GM21717 (cell line): ENCODE results near the gene RBL2.
A peak's percentile ranks its signal among the peaks of the same experiment; 100 is the strongest.
"Not testable (repeated sequence)": the region's sequence is repeated elsewhere in the genome, so short reads cannot be mapped to it uniquely, and the experiment has no call there.

ENCODE experiments used
- ATAC-seq: cut with Tn5 transposase; IDR thresholded peaks from one replicate; pipeline ENCODE4 v1.9.1; 2021; ENCODE audit warnings: mild to moderate bottlenecking, moderate library complexity; ENCODE audit not compliant: unreplicated experiment

RBL2 gene, protein sequence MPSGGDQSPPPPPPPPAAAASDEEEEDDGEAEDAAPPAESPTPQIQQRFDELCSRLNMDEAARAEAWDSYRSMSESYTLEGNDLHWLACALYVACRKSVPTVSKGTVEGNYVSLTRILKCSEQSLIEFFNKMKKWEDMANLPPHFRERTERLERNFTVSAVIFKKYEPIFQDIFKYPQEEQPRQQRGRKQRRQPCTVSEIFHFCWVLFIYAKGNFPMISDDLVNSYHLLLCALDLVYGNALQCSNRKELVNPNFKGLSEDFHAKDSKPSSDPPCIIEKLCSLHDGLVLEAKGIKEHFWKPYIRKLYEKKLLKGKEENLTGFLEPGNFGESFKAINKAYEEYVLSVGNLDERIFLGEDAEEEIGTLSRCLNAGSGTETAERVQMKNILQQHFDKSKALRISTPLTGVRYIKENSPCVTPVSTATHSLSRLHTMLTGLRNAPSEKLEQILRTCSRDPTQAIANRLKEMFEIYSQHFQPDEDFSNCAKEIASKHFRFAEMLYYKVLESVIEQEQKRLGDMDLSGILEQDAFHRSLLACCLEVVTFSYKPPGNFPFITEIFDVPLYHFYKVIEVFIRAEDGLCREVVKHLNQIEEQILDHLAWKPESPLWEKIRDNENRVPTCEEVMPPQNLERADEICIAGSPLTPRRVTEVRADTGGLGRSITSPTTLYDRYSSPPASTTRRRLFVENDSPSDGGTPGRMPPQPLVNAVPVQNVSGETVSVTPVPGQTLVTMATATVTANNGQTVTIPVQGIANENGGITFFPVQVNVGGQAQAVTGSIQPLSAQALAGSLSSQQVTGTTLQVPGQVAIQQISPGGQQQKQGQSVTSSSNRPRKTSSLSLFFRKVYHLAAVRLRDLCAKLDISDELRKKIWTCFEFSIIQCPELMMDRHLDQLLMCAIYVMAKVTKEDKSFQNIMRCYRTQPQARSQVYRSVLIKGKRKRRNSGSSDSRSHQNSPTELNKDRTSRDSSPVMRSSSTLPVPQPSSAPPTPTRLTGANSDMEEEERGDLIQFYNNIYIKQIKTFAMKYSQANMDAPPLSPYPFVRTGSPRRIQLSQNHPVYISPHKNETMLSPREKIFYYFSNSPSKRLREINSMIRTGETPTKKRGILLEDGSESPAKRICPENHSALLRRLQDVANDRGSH

DNA sequence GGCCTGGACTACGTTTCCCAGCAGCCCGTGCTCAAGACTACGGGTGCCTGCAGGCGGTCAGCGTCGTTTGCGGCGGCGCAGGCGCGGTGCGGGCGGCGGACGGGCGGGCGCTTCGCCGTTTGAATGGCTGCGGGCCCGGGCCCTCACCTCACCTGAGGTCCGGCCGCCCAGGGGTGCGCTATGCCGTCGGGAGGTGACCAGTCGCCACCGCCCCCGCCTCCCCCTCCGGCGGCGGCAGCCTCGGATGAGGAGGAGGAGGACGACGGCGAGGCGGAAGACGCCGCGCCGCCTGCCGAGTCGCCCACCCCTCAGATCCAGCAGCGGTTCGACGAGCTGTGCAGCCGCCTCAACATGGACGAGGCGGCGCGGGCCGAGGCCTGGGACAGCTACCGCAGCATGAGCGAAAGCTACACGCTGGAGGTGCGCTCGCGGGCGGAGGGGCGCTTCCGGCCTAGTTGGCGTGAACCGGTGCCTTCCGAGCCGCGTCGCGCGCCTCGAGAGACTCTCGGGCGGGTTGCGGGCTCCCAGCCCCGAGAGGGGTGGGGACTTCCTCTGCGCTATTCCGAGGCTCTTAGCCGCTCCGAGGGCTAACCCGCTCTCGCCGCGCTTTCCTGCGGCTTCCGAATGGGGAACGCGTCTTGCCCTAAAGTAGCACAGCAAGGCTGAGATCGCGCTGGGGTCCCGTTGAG lies at the start of gene RBL2:
TSS of gene RBL2 (plus strand) at position 95 of the 689 bp plus-strand sequence. CDS start at position 181, 86 bp downstream.
- ATAC-seq: peak; percentile 82

DNA sequence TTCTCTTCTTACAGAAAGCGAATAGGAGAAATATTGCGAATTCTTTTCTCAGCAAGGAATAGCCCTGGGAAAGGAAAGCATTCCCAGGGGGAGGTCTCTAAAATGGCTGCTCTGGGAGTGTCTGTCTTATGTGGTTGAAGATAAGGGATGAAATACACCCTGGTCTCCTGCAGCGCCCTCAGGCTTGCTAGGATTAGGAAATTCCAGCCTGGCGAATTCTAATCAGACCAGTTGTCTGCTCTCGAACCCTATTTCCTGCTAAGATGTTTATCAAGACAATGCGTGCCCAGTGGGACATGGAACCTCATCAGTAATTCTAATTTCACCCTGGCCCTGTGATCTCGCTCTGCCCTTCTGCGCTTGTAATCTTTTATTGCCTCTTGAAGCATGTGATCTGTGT lies 49.7 kb upstream of the RBL2 start:
- not testable (repeated sequence) for ATAC-seq

DNA sequence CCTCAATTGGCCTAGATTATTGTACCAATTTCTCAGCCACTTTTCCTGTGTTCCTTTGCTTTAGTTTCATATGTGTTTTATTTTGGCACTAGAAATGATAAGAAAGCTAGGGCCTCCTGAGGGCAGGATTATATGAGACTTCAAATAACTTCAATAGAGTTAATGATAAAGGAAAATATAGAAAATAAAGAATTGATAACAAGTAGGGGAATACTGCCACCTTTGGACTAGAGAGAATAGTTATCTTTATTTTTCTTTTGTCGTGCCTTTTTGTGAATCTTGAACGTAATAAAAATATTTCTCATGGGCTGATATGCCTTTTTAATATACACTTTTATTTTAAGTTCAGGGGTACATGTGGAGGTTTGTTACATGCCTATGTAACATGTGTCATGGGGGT lies 29.3 kb upstream of the RBL2 start:
- ATAC-seq: no peak

DNA sequence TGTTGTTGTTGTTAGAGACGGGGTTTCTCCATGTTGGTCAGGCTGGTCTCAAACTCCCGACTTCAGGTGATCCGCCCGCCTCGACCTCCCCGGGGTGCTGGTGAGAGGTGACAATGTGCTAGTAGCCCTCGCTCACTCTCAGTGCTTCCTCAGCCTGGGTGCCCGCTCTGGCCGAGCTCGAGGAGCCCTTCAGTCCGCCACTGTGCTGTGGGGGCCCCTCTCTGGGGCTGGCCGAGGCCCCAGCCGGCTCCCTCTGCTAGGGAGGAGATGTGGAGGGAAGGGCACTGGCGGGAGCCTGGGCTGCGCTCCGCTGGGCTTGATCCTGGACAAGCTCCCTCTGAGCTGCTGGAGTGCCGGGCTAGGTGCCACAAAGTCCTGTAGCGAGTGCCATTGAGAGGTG lies 21.7 kb upstream of the RBL2 start:
- no peak for ATAC-seq

DNA sequence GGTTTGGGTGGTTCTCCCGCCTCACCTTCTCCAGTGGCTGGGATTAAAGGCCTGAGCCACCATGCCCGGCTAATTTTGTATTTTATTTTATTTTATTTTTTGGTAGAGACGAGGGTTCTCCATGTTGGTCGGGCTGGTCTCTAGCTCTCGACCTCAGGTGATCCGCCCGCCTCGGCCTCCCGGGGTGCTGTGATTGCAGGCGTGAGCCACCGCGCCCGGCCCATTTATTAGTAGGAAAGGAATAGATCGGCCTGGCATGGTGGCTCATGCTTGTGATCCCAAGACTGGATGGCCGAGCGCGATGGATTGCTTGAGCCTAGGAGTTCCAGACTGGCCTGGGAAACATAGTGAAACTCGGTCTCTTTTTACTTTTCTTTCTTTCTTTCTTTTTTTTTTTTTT lies 20.4 kb upstream of the RBL2 start:
- no peak for ATAC-seq

DNA sequence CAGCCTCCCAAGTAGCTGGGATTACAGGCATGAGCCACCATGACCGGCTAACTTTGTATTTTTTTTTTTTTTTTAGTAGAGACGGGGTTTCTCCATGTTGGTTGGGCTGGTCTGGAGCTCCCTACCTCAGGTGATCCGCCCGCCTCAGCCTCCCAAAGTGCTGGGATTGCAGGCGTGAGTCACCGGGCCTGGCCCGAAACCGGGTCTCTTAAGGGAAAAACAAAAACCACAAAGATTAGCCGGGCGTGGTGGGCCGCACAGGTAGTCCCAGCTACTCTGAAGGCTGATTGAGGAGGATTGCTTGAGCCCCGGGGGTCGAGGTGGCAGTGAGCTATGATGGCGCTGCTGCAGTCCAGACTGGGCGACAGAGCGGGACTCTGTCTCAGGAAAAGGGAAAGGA lies 19.9 kb upstream of the RBL2 start:
- no peak for ATAC-seq

DNA sequence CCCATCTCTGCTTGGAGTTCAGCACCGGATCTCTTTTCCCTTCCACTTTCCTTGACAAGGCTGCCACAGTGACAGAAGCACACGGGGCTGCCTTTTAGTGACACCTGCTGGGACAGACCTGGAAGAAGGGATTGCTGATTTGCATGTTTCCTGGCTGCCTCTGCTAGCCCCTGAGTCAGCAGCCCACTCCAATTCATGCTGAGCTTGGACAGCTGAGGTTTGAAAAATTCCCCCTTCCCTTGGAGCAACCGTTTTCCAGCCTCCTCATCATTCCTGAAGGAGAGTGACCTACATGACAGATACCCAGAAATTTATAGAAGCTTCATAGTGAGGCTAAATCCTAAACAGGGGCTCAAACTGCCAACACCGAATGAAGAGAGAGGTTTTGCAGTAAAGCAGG lies 18.8 kb upstream of the RBL2 start:
- no peak for ATAC-seq

DNA sequence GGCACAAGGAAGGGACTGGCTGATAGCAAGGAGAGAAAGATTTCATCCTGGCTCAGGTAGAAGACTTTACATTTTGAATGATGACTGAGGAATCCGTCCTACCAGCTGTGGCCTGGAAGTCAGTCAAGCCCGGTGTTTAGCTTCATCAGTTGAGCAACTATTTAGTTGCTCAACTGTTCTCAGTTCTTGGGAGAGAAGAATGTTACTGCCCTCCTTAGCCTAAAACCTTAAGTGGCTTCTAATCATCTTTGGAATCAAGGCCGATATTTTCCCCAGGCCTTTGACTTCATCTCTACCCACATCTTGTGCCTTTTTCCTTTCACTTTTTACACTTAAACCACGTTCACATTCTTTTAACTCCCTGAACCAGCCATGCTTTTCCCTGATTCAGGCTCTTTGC lies 17.3 kb upstream of the RBL2 start:
- ATAC-seq: no peak

DNA sequence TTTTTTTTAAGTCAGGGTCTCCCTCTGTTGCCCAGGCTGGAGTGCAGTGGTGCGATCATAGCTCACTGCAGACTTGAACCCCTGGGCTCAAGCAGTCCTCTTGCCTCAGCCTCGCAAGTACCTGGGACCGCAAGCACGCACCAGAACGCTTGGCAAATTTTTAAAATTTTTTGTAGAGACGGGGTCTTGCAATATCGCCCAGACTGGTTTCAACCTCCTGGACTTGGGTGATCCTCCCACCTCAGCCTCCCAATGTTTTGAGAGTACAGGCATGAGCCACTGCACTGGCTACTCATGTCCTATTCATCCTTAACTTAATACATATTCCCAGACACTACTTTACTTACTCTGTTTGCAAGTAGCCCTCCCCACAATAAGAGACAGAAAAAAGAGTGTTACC lies 16.3 kb upstream of the RBL2 start:
- ATAC-seq: no peak

DNA sequence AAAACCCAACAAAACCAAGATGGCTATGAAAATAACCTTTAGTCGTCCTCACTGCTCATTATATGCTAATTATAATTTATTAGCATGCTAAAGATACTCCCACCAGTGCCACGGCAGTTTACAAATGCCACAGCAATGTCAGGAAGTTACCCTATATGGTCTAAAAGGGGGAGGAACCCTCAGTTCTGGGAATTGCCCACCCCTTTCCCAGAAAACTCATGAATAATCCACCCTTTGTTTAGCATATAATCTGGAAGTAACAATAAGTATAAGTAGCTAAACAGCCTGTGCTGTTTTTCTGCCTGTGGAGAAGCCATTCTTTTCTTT lies 14.9 kb upstream of the RBL2 start:
- ATAC-seq: not testable (repeated sequence)

DNA sequence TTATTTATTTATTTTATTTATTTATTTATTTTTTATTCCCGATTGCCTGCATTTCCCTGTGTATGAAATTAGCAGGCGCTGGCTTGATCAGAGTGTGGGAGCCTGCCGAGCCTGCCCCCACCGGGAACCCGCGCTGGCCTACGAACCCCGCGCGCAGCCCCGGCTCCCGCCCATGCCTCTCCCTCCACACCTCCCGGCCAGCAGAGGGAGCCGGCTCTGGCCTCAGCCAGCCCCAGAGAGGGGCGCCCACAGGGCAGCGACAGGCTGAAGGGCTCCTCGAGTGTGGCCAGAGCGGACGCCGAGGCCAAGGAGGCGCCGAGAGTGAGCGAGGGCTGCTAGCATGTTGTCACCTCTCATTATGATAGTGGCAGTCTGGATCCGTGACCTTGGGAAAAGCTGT lies 13.0 kb upstream of the RBL2 start:
- no peak for ATAC-seq

DNA sequence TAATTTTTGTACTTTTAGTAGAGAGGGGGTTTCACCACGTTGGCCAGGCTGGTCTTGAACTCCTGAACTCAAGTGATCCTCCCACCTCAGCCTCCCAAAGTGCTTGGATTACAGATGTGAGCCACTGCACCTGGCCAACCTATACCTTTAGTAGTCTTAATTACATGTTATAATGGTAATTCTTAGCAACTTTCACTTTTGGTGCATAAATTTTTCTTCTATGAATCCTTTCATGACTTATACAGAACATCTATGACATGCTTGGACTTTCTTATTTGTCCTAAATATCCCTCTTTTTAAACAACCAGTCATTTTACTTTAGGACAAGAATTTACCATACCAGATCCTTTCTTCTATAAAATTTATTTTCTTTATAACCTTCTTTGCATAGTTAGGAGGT lies 10.3 kb upstream of the RBL2 start:
- not testable (repeated sequence) for ATAC-seq

DNA sequence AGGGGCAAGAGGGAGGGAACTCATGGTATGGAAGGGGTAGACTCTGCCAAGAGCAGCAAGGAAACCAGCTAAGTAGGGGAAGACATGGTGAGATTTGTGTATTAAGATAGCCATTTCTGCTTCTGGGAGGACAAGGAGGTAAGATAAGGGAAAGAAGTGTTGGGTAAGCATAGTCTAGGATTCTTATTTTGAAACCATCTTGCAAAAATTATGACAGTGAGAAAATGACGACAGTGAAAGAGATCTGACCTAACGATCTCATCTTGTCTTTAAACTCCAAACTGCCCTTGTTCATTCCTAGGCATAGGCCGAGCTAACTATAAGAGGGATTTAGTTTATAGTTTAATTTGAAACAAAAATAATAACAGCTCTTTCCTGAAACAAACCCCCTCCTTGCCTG lies 5.6 kb upstream of the RBL2 start:
- ATAC-seq: no peak

DNA sequence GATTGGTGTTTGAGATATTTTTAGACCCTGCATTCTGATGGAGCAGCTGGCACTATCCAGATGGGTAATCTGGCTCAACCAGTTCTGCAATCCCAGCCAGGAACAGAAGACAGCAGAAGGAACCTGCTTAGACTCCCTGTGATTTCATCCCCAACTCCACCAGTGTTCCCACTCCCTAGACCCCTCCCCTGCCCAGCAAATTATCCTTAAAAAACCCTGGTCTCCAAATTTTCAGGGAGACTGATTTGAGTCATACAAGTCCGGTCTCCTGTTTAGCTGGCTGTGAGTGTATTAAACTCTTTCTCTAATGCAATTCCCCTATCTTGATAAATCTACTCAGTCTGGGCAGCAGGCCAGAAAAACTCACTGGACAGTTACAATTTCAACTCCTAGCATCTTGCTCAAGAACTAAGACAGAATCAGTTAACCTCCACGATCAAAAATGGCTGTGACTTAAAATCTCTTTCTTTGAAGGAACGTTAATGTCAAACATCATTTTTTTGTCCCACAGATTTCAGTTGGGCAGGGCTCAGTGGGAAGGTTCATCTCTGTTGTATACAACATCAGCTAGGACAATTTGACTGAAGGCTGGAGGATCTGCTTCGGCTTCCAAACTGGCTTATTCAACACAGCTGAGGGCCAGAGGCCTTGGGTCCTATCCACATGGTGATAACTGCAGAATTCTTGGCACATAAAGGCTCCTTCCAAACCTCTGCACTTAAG lies 4.9 kb upstream of the RBL2 start:
- no peak for ATAC-seq

DNA sequence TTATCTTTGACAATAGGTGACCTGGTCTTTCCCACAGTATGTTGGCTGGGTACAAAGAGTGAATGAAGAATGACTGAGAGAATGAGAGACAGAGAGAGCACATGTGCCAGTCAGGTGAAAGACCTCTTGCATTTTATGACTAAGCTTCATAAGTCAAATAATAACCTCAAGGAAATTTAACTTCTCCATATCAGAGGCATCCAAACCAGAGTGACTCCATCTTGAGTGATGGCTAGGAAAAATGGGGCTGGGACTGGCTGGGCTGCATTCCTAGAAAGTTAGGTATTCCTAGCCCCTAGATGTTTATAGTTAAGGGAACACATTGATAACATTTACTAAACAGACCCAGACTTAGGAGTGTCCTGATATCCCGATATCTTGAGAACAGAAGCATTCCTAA lies 3.9 kb upstream of the RBL2 start:
- no peak for ATAC-seq

DNA sequence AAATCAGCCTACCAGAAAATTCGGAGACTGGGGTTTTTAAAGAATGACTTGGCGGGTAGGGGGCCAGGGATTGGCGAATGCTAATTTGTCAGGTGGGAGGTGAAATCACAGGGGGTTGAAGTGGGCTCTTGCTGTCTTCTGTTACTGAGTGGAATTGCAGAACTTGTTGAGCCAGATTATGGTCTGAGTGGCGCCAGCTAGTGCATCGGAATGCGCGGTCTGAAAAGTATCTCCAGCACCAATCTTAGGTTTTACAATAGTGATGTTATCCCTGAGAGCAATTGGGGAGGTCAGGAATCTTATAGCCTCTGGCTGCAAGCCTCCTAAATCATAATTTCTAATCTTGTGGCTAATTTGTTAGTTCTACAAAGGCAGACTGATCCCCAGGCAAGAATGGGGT lies 762 bp upstream of the RBL2 start:
- no peak for ATAC-seq

DNA sequence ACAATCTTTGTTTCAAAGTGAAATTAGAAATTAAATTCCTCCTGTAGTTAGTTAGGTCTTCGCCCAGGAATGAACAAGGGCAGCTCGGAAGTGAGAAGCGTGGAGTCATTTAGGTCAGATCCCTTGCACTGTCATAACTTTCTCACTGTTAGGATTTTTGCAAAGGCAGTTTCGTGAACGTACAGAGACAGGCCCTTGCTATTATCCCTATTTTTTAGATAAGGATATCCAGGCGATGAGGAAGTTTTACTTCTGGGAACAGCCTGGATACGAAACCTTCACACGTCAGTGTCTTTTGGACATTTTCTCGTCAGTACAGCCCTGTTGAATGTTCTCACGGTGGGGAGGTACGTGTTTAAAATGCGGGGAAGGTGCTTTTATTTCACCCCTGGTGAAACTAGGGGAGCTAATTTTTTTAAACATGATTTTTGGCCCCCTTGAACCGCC lies 318 bp upstream of the RBL2 start:
- no peak for ATAC-seq

DNA sequence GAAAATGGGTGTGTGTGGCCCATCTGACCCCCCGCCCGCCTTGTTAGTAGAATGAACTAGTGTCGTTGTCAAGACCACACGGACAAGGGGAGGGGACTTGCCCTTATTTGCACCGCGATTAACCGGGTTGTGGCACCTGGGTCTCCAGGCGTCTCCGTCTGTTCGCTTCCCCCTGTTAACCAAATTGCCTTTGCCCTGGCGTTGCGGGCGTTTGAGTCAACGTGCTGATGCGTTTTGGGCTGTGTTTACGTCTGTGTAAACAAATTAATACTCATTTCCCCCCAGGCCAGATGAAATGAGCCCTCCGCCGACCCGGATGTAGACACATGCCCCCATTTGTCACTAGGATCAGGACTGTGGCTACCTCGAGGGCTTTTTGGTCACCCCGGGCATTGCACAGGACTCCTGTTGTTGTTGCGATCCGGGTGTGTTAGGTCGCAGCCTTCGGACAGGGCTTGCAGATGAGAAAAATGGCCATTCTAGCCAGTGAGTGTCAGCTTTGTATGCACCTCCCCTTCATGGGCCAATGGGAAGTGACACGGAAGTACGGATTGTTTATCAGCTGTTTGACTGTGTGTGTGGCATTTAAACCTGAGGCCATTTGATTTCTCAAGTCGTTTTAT lies 906 bp downstream of the RBL2 start:
- ATAC-seq: peak; percentile 87

DNA sequence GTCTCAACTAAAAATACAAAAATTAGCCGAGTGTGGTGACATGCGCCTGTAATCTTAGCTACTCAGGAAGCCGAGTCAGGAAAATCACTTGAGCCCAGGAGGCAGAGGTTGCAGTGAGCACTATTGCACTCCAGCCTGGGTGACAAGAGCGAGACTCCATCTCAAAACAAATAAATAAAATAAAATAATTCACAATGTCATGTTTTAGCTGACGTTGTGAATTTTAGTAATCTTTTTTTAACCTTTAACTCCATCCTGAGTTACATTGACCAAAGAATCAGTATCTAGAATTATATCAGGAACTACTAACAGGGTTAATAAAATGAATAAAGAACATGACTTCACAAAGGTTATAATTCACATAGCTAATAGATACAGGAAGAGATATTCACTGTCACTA lies 5.9 kb downstream of the RBL2 start:
- ATAC-seq: no peak

DNA sequence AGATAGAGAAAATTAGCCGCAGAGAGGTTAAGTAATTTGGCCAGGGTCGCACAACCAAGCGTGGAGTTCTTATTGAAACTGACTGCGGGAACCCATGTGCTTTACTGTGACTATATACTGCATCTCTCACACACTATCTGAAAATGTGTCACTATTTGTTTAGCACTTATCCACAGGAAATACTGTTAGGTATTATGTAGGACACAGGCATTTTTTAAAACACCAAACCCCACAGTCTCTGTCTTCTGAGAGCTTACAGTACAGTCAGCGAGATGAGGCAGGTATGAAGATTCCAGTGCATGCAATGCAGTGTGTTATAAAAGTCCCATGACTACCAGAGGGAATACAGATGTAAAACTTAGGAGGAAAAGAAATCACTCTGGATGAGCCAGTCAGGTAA lies 11.3 kb downstream of the RBL2 start:
- ATAC-seq: no peak
